ENCODE data around the gene OVCA2. TPM values are rescaled to one million over a fixed set of nuclear protein-coding genes. Genes with fewer than 3 reads are reported as not detected.
A peak's percentile ranks its signal among the peaks of the same experiment; 100 is the strongest.

The OVCA2 gene
- total and polyA plus RNA-seq, 10 donors, result 20.9 to 68.8 (median 35.6) TPM

DNA sequence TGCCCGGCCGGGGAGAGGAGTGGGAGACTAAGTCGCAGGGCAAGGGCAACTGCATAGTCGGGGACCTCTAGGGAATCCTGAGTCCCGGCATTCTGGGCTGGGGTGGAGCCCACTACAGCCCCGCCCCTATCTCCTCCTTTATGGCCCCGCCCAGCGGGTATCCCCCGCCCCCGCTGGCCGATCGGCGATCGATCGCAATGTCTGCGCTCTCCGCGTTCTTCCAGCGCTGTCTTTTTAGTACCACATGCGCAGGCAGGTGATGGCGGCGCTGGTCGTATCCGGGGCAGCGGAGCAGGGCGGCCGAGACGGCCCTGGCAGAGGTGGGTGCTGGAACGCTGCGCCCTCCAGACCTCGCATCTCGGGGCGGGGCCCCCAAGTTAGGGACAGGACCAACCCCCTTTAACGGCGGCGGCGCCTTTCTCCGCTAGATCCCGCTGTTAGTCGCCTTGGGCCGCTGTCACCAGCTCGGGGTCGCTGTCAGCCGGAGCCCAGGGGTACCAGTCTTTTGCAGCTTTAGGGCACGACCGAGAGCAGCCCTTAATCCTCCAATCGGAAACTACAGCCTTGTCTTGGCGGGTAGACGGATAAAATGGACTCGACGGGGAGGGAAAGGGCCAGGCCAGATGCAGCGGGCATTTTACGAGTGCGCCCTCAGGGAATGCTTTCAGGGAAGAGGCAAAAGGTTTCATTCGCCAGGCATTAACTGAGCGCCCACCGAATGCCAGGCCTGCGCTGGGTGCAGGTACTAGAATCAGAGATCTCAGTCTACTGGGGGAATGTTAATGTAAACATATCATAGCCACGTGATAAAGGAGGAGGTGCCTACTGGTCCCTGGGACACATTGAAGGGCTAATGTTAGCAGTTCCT is 11.7 kb upstream of the OVCA2 start, which contains the start of gene DPH1:
Gene DPH1, plus strand, starts transcription at position 243 of the 868 bp plus-strand sequence. Its CDS starts 17 bp downstream, at position 260.
- WGBS, 5 donors, result 1 to 2% (median 1%) methylated on average over 30 to 59 of the region's 59 CpGs
- no peaks in the 10 kb centered on the region for H3K9me3 ChIP-seq
- TF ChIP-seq POLR2A (IDR thresholded peaks at IDR 0.05), result peak in 1 of 3 donors; percentile 55
- TF ChIP-seq POLR2AphosphoS5 (IDR thresholded peaks at IDR 0.05), result peak; percentile 89 to 91 (median 90)
- TF ChIP-seq, protein P1, sequence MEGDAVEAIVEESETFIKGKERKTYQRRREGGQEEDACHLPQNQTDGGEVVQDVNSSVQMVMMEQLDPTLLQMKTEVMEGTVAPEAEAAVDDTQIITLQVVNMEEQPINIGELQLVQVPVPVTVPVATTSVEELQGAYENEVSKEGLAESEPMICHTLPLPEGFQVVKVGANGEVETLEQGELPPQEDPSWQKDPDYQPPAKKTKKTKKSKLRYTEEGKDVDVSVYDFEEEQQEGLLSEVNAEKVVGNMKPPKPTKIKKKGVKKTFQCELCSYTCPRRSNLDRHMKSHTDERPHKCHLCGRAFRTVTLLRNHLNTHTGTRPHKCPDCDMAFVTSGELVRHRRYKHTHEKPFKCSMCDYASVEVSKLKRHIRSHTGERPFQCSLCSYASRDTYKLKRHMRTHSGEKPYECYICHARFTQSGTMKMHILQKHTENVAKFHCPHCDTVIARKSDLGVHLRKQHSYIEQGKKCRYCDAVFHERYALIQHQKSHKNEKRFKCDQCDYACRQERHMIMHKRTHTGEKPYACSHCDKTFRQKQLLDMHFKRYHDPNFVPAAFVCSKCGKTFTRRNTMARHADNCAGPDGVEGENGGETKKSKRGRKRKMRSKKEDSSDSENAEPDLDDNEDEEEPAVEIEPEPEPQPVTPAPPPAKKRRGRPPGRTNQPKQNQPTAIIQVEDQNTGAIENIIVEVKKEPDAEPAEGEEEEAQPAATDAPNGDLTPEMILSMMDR (IDR thresholded peaks at IDR 0.05 in 8 of 11, conservative IDR thresholded peaks at IDR 0.05 in 3 of 11), result peak in 2 of 11 experiments; percentile 55 to 61
- H3K27ac ChIP-seq, result peak within 1 kb of the TSS in 7 of 8 donors; percentile 61 to 83 (median 77)
- intact Hi-C loops (cut with DNase I; ENCODE audit: low total_unique reads), result loop anchor here (5.0 kb wide), 1 partner anchor 123 kb away; no protein-coding TSS in a partner anchor
- H3K4me3 ChIP-seq, result peak within 1 kb of the TSS; percentile 79 to 100 (median 100)
- peaks cover 2 to 48% (median 14%) of the 10 kb centered on the region in 7 donors for H3K27me3 ChIP-seq (replicated peaks in 1 of 7)
- H3K36me3 ChIP-seq, result peaks cover 0 to 25% (median 6%) of the 10 kb centered on the region in 6 donors
- peaks cover 20 to 72% (median 47%) of the 10 kb centered on the region in 6 donors for H3K4me1 ChIP-seq
- peak; percentile 96 for DNase-seq

GRCh38 chr17:2030779-2031163 is 11.1 kb upstream of the OVCA2 start:
- Histone ChIP-seq H3K36me3 (peaks cover 0 to 32% (median 10%) of the 10 kb centered on the region in 6 donors), H3K27ac (peak overlapping the region in 7 of 8 donors; percentile 61 to 83 (median 77)), H3K27me3 (replicated peaks in 1 of 7) (peaks cover 0 to 42% (median 7%) of the 10 kb centered on the region in 7 donors), H3K4me1 (peaks cover 16 to 66% (median 41%) of the 10 kb centered on the region in 6 donors), H3K9me3 (no peaks in the 10 kb centered on the region), H3K4me3 (peak overlapping the region; percentile 79 to 100 (median 100))
- no peak for TF ChIP-seq POLR2AphosphoS5 (IDR thresholded peaks at IDR 0.05)
- TF ChIP-seq, protein P1 (IDR thresholded peaks at IDR 0.05 in 8 of 11, conservative IDR thresholded peaks at IDR 0.05 in 3 of 11), result peak in 6 of 11 experiments; percentile 31 to 64 (median 41)
- 22 to 33% (median 29%) methylated on average over 6 to 10 of the region's 10 CpGs for WGBS, 5 donors
- no peak for DNase-seq
- intact Hi-C loops (cut with DNase I; ENCODE audit: low total_unique reads), result no loop called here

GRCh38 chr17:2033153-2033552 is 8.7 kb upstream of the OVCA2 start:
- Histone ChIP-seq H3K4me3 (no peak overlapping the region), H3K9me3 (no peaks in the 10 kb centered on the region), H3K4me1 (peaks cover 12 to 58% (median 36%) of the 10 kb centered on the region in 6 donors), H3K27me3 (replicated peaks in 1 of 7) (peaks cover 0 to 20% (median 0%) of the 10 kb centered on the region in 7 donors), H3K27ac (no peak overlapping the region), H3K36me3 (peaks cover 0 to 55% (median 30%) of the 10 kb centered on the region in 6 donors)
- 88 to 95% (median 92%) methylated on average over 7 of the region's 7 CpGs for WGBS, 5 donors
- DNase-seq, result no peak
- no peak for TF ChIP-seq POLR2A (IDR thresholded peaks at IDR 0.05)
- no peak for TF ChIP-seq POLR2AphosphoS5 (IDR thresholded peaks at IDR 0.05)
- TF ChIP-seq, protein P1 (IDR thresholded peaks at IDR 0.05 in 8 of 11, conservative IDR thresholded peaks at IDR 0.05 in 3 of 11), result no peak
- intact Hi-C loops (cut with DNase I; ENCODE audit: low total_unique reads), result no loop called here

- Histone ChIP-seq H3K27ac (no peak overlapping the region), H3K9me3 (no peaks in the 10 kb centered on the region), H3K27me3 (replicated peaks in 1 of 7) (peaks cover 0 to 12% (median 0%) of the 10 kb centered on the region in 7 donors), H3K4me1 (peaks cover 12 to 55% (median 36%) of the 10 kb centered on the region in 6 donors), H3K36me3 (peaks cover 0 to 63% (median 34%) of the 10 kb centered on the region in 6 donors), H3K4me3 (no peak overlapping the region)
- WGBS, 5 donors, result 67 to 86% (median 76%) methylated on average over 6 to 7 of the region's 7 CpGs
- no peak for DNase-seq
- TF ChIP-seq, protein P1 (IDR thresholded peaks at IDR 0.05 in 8 of 11, conservative IDR thresholded peaks at IDR 0.05 in 3 of 11), result no peak
- TF ChIP-seq POLR2AphosphoS5 (IDR thresholded peaks at IDR 0.05) (no peak), POLR2A (IDR thresholded peaks at IDR 0.05) (no peak)
- intact Hi-C loops (cut with DNase I; ENCODE audit: low total_unique reads), result no loop called here
Observed at GRCh38 chr17:2034157-2034556, 7.7 kb upstream of the OVCA2 start.

Measured in spleen (tissue), 11 donors.